Breast epithelium (tissue), 4 donors: ENCODE data around the gene SMARCC2. TPM values are rescaled to one million over a fixed set of nuclear protein-coding genes. Genes with fewer than 3 reads are reported as not detected.

Experiments used
- DNase-seq, 2 donors: peaks; one replicate each; pipeline ENCODE4 v3.0.0-alpha.2; 2019; ENCODE audit warnings: low spot score in 2 of 2
- H3K27ac ChIP-seq, 2 donors: fragments of 200-600 bp; sonication (generic) in 1 of 2; one replicate each; pipeline ENCODE4 v1.5.1; 2016 to 2019; ENCODE audit warnings: mild to moderate bottlenecking in 1 of 2
- H3K27me3 ChIP-seq, 2 donors: fragments of 200-600 bp; sonication (generic) in 1 of 2; one replicate each; pipeline versions ENCODE4 v1.5.1 to v1.6.0; 2017 to 2019; ENCODE audit warnings: control low read depth in 1 of 2, mild to moderate bottlenecking in 1 of 2
- H3K36me3 ChIP-seq: fragments of 200-600 bp; one replicate; pipeline ENCODE4 v1.5.1; 2019
- H3K4me1 ChIP-seq, 2 donors: fragments of 200-600 bp; sonication (generic); one replicate each; pipeline ENCODE4 v1.5.1; 2016 to 2019; ENCODE audit warnings: control low read depth in 1 of 2
- H3K4me3 ChIP-seq, 3 donors: fragments of 200-600 bp; sonication (generic); 1 replicate in 2 of 3; 2 replicates in 1 of 3; pipeline ENCODE4 v1.5.1; 2016 to 2019; ENCODE audit warnings: mild to moderate bottlenecking in 3 of 3, moderate library complexity in 2 of 3
- H3K9me3 ChIP-seq, 2 donors: fragments of 200-600 bp; sonication (generic) in 1 of 2; one replicate each; pipeline ENCODE4 v1.5.1; 2016 to 2019; ENCODE audit warnings: control low read depth in 1 of 2
- CTCF ChIP-seq, 3 donors: fragments of 450-650 bp; IDR thresholded peaks; one replicate each; pipeline ENCODE4 v1.5.1; 2016 to 2017; ENCODE audit warnings: antibody characterized with exemption in 3 of 3, mild to moderate bottlenecking in 3 of 3, moderate library complexity in 3 of 3
- POLR2A ChIP-seq: fragments of 450-650 bp; IDR thresholded peaks from one replicate; pipeline ENCODE4 v1.6.1; 2016; ENCODE audit warnings: antibody characterized with exemption, mild to moderate bottlenecking, moderate library complexity
- POLR2AphosphoS5 ChIP-seq, 3 donors: sonication (generic); formaldehyde crosslinking; IDR thresholded peaks; one replicate each; pipeline ENCODE4 v1.6.1; 2017; ENCODE audit warnings: antibody characterized with exemption in 3 of 3
- intact Hi-C: fragments of 100-400 bp; cut with DNase I; formaldehyde crosslinking; loops from one replicate; pipeline ENCODE4 v1.15.1; 2023; ENCODE audit warnings: low total_unique reads
- total RNA-seq, 3 donors: library from RNA; depleted of rRNA; stranded (reverse); fragments of >200 nt; gene quantifications; one replicate each; pipeline ENCODE4 v1.1.0, GENCODE V29; 2016

Gene SMARCC2
- total RNA-seq, 3 donors from 2014 or later, result 105 to 114 (median 106) TPM

- intact Hi-C loops, result no loop called here
- no peak for DNase-seq
- Histone ChIP-seq H3K36me3 (peaks cover 5% of the 10 kb centered on the region), H3K27me3 (no peaks in the 10 kb centered on the region), H3K9me3 (no peaks in the 10 kb centered on the region), H3K4me1 (peaks cover 3 to 14% of the 10 kb centered on the region in 2 donors), H3K27ac (peak overlapping the region in 1 of 2 donors; percentile 94), H3K4me3 (no peak overlapping the region)
- TF ChIP-seq POLR2AphosphoS5 (IDR thresholded peaks at IDR 0.05) (no peak), POLR2A (no peak), CTCF (IDR thresholded peaks at IDR 0.05) (no peak)
Observed at GRCh38 chr12:56130876-56131275, 58.4 kb downstream of the SMARCC2 start.

- no peak for DNase-seq
- Histone ChIP-seq H3K27ac (peak overlapping the region; percentile 92 to 94), H3K36me3 (peaks cover 5% of the 10 kb centered on the region), H3K27me3 (no peaks in the 10 kb centered on the region), H3K9me3 (no peaks in the 10 kb centered on the region), H3K4me1 (peaks cover 3 to 14% of the 10 kb centered on the region in 2 donors), H3K4me3 (peak overlapping the region; percentile 66 to 89 (median 80))
- intact Hi-C loops, result loop anchor here (5.0 kb wide), 1 partner anchor 57 kb away; the partner anchor contains the start of gene SMARCC2
- TF ChIP-seq CTCF (IDR thresholded peaks at IDR 0.05) (no peak), POLR2A (no peak), POLR2AphosphoS5 (IDR thresholded peaks at IDR 0.05) (no peak)
Observed at GRCh38 chr12:56129942-56130495, 59.3 kb downstream of the SMARCC2 start.

GRCh38 chr12:56129206-56129941 lies 59.9 kb downstream of the SMARCC2 start:
- intact Hi-C loops, result loop anchor here (5.0 kb wide), 1 partner anchor 58 kb away; the partner anchor contains the start of gene SMARCC2
- DNase-seq, result peak; percentile 62 to 66
- H3K27me3 ChIP-seq, result no peaks in the 10 kb centered on the region
- H3K27ac ChIP-seq, result peak overlapping the region; percentile 92 to 94
- H3K4me1 ChIP-seq, result peaks cover 3 to 14% of the 10 kb centered on the region in 2 donors
- TF ChIP-seq POLR2AphosphoS5 (IDR thresholded peaks at IDR 0.05) (peak in 1 of 3 donors; percentile 17), CTCF (IDR thresholded peaks at IDR 0.05) (no peak), POLR2A (no peak)
- peaks cover 5% of the 10 kb centered on the region for H3K36me3 ChIP-seq
- H3K9me3 ChIP-seq, result no peaks in the 10 kb centered on the region
- peak overlapping the region; percentile 66 to 89 (median 80) for H3K4me3 ChIP-seq

GRCh38 chr12:56128670-56129205 lies 60.5 kb downstream of the SMARCC2 start:
- H3K36me3 ChIP-seq, result peaks cover 5% of the 10 kb centered on the region
- intact Hi-C loops, result loop anchor here (5.0 kb wide), 1 partner anchor 59 kb away; the partner anchor contains the start of gene SMARCC2
- no peaks in the 10 kb centered on the region for H3K27me3 ChIP-seq
- peak overlapping the region; percentile 66 to 89 (median 80) for H3K4me3 ChIP-seq
- peak overlapping the region; percentile 92 to 94 for H3K27ac ChIP-seq
- DNase-seq, result no peak
- H3K9me3 ChIP-seq, result no peaks in the 10 kb centered on the region
- no peak for TF ChIP-seq POLR2AphosphoS5 (IDR thresholded peaks at IDR 0.05)
- no peak for TF ChIP-seq POLR2A
- no peak for TF ChIP-seq CTCF (IDR thresholded peaks at IDR 0.05)
- peaks cover 3 to 14% of the 10 kb centered on the region in 2 donors for H3K4me1 ChIP-seq
